GM12892 (cell line): ENCODE data around the gene SYPL1.

Experiments
- POLR2A ChIP-seq: IDR thresholded peaks from 2 replicates; pipeline ENCODE4 v1.6.1; 2011; ENCODE audit warnings: low read depth, low read length, control low read depth
- POLR2AphosphoS5 ChIP-seq: IDR thresholded peaks from 2 replicates; pipeline ENCODE4 v1.6.1; 2011; ENCODE audit warnings: low read depth, low read length, control low read depth
- TAF1 ChIP-seq: IDR thresholded peaks from 2 replicates; pipeline ENCODE4 v1.6.1; 2011; ENCODE audit warnings: low read depth, mild to moderate bottlenecking, control low read depth, low read length, borderline replicate concordance

DNA sequence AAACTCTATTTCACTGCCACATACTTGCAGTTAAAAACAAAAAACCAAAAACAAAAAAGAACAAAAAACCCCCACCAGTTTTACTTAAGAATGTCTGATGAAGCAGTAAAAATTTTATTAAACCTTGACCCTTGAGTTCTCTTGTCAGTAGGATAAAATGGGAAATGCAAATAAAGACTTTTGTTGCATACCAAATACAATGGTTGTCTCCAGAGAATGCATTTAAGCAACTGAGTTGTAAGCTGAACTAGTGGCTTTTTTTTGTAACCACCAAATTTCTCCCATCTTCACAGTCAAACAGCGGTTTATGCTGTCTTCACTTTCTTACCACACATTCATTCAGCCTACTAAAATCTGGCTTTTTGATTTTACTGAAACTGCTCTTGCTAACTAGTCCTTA, 3.1 kb downstream of the SYPL1 start:
- TF ChIP-seq POLR2AphosphoS5 (no peak), POLR2A (no peak), TAF1 (no peak)
